ENCODE results near the gene CCL16.

The CCL16 gene

DNA sequence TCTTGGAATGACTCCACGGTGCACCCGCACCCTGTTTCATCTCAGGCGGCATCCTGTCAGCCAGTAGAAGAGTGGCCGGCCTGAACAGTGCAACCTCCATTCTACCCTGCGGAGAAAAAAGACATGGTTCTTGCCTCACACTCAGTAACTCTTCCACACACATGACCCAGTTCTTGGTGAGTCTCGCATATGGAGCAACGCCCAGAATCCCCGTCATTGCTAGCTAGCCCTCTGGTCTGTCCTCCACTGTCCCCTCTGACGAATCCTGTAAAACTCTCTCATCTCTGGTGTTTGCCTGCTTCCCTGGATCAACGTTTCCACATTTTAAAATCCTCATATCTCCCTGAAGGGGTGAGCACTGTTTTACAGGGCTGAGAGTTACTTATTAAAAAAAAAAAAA is 46.5 kb downstream of the CCL16 start:
- no peak for DNase-seq

GRCh38 chr17:35932586-35932985 is 48.7 kb downstream of the CCL16 start:
- no peak for DNase-seq

GRCh38 chr17:35931794-35932425 is 49.4 kb downstream of the CCL16 start:
- DNase-seq, result no peak

DNA sequence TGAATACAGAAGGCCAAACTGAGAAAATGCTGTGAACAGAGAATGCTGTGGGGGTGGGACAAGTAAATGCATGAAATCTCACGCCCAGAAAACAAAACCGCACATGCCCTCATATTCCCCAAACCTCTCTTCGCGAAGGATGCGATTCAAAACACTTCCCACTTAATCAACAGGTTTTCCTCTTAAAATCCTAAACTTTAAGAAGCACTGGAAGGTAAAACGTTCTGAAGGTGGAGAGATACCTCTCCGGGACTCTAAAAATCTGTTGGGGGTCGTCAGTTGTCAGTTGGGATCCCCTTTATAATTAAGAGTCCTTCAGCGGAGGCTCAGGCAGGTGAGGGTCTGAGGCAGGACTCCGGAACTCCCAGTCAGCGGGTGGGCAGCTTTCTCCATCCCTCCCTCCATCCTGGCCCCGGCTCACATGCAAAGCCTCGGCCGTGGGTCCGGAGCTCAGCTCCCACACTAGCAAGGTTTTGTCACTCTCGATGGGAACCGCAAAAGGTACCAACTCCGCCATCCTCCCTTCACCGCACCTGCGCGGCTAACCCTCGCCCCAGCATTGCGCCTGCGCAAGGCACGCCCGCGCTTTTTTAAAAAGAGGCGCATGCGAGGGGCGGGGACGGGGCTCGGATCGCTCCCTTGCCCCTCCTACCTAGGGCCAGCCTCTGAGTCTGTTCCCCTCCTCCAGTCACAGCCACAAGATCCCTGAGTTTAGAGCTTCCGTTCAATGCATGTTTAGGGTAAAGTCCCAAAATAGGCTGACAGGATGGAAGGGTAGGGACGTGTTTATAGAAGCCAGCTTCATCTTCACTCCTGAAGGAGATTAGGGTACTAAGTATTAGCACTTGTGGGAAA is 50.9 kb downstream of the CCL16 start, which contains the start of gene RDM1:
RDM1 (minus strand) TSS at position 563 of the 855 bp plus-strand sequence; CDS start at position 517, 46 bp downstream.
- peak; percentile 81 for DNase-seq

DNA sequence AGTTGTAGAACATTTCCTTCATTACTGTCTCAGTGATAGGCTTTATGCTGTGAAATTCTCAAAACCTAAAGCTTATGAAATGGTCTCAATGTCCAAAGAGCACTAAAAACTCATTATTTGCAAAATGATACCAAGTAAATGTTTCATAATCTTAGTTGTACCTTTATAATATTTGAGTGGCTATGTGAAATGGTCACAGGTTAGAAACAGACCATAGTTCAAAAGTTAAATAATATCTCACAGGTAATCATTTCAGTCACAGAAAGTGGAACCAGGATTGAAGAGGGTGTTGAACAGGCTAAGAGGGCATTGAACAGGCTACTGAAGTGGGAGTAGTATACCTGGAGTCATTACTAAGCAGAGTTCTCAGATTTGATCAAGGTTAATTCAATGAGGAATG is 53.6 kb downstream of the CCL16 start:
- no peak for DNase-seq
